ENCODE data around the gene RAET1G.
"Not testable (repeated sequence)": the region's sequence is repeated elsewhere in the genome, so short reads cannot be mapped to it uniquely, and the experiment has no call there.

Gene RAET1G

DNA sequence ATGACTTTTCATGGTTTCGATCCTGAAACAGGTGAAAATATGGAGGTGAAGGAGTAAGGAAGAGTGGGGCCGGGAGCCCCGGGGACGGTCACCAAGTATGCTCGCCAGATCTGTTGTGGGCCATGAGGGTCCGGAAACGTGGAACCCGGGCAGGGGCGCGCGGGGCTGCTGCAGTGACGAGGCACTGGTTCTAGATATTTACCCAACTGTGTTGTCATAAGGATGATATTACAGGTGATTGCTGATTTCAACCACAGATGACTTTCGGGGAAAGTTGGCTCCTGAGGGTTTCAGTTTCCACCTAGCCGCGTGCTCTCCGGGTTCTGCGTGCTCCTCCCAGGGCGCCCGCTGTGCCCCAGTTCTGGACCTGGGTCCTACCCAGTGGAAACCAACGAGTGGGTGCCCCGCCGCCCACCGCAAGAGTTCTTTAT is 12.2 kb downstream of the RAET1G start:
- no peak for DNase-seq

DNA sequence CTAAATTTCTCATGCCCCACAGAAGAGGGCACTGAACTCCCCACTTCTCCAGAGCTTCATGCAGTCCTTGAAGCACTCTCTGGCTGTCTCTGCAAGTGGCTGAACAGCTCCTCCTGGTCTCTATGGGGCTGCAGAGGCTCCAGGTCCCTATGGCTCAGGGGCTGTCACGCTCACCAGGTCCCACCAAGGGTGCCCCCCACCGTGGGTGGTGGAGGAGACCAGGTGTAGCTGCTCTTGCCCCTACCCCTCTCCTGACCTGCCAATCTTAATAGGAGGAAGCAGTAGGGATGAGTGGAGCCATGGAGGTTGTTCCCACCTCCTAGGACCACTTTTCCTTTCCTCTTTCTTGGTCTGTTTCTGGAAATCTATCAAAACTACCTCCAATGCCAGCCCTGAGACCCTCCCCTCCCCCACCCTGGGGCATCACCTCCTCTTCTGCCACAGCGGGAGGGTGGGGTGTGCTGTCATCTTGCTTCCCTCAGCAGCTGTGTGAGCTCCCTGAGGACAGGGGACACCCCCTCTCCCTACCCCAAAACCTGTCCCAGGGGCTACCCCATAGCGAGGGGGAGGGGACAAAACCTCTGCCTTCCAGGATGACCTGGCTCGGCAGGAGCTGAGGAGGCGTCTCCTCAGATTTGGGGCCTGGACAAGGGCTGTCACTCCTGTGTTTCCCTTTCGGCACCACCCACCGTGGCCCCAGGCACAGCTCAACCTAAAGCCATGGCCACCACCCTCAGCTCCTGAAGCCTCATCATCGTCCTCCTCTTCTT is 13.0 kb downstream of the RAET1G start:
- DNase-seq: no peak

DNA sequence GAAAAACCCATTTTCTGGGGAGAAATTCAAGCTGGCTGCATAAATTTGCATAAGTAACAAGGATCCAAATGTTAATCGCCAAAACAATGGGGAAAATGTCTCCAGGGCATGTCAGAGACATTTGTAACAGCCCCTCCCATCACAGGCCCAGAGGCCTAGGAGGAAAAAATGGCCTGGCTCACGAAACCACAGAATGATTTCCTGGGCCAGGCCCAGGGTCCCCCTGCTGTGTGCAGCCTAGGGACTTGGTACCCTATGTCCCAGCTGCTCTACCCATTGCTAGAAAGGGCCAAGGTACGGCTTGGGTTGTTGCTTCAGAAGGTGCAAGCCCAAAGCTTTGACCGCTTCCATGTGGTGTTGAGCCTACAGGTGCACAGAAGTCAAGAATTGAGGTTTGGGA is 14.4 kb downstream of the RAET1G start:
- DNase-seq: not testable (repeated sequence)

DNA sequence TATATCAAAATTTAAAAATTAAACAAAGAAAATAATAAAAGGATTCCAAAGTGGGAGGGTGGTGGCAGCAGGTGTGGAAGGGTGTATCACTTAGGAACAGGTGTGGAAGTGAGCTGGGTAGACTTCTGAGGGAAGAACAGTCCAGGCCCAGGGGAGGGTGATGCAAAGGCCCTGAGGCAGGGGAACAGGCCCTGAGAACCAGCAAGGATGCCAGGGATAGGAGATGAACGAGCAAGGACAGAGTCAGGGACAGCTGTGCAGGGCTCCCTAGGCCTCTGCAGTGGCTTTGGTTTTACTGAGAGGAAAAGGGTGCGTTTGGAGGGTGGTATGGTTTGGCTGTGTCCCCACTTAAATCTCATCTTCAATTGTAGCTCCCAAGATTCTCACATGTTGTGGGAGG is 15.6 kb downstream of the RAET1G start:
- no peak for DNase-seq

DNA sequence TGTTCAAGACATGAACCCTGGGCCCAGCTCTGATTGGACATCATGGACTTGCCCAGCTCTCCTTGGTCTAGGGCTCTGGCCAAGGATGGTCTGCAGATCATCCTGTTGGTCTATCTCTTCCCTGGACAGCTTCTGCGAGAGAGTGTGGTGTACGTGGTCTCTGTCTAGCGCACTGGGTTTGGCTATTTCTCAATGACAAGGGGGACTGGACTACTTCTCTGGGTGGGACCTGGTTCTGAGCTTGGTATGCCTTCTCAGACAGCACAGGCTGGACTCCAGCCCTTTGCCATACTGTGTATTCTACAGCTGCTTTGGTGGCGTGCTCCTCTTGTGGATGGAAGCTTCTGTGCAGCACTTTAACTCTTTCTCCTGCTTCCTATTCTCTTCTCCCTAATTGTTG is 16.5 kb downstream of the RAET1G start:
- DNase-seq: no peak

DNA sequence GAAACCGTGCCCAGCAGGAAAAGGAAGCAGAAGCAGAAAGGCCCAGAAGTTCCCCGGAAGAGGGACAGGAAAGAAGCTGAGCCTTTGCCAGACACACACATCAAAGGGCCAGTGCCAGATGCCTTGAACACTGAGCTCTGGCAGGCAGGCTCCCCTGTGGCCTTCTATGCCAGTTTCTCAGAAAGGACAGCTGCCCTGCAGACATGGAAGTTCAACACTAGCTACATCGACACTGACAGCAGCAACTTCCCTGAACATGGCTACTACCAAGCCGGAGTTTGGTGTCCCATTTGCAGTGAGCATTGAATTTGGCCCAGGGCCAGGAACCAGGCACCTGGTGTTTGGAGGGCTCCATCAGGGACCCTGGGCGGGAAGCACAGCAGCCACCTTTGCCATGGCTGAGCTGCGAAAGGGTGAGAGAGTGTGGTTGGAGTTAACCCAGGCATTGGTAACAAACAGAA is 17.0 kb downstream of the RAET1G start:
- no peak for DNase-seq

DNA sequence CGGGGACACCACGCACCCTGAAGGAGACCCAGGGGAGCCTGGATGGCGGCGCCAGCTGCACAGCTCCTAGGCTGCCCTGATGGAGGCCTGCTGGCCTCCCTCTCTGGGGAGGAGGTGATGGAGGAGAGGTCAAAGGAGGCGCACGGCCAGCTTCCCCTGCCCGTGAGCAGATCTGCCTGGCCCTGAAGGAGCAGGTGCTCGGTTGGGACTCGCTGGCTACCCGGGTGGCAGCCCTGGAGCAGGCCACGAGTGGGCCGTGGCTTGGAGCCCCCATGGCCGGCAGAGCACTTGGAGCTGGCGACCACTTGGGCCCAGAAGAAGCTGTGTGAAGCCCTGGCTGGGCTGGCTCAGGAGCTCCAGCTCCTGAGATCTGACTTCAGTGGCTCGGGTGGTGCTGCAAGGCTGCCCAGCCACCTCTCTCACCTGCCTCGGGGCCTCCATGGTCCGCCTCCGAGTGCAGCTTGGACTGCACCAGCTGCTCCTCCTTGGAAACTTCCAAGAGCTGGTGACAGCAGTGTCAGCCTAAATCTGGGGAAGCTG is 17.5 kb downstream of the RAET1G start:
- DNase-seq: no peak

DNA sequence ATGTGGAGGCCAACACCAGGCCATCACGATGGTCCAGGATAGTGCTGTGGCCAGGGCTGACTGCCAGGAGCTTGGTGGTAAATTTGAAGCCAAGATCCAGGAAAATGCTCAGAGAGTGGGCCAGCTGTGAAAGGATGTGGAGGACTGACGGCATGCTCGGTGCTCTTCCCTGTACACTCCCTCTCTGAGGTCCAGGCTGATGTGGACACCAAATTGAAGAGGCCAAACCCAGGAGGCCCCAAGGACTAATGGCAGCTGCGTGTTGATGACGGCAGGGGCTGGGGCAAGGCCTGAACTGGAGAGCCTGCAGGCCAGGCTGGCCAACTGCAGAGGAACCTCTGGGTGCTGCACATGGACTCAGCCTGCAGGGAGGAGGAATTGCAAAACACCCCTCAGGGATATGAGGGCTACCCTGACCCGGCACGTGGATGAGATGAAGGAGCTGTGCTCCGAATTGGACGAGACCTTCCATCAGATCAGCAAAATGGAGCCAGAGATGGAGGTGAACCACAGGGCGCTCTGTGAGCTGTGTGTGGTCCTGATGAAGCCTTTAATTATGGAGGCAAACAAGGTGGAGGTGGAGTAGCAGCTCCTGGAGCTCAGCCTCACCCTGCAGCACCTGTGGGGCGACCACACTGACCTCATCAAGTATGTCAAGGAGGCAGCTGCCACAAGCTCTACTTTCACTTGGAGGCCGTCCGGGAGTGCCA is 18.1 kb downstream of the RAET1G start:
- DNase-seq: no peak

DNA sequence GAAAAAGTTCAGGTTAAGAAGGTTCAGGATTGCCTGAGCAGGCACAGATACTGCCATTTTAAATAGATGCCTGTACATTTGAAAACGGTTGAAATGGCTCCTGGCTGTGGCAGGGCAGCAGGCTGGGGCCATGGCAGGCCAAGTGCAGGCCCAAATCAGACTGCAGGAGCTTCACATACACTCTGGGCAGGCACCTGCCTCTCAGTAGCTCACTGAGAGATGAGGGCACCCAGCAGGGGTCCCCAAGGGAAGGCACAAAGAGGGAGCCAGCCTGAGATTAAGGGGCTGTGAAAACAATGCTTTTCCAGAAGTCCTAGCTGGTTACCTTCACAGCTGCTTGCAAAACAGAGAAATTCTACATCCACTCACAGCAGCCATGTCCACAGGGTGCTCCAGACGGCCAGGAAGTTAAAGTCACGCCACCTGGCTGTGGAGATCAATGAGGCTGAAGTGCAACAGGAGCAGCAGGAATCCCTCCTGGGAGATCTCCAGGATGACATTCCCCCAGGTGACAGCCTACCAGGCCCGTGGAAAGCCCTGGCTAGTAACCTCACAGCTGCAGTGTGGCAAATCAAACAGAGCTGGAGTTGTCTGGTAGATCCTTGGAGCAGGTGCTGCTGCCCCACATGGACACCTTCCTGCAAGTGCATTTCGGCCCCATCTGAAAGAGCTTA is 18.8 kb downstream of the RAET1G start:
- DNase-seq: no peak

DNA sequence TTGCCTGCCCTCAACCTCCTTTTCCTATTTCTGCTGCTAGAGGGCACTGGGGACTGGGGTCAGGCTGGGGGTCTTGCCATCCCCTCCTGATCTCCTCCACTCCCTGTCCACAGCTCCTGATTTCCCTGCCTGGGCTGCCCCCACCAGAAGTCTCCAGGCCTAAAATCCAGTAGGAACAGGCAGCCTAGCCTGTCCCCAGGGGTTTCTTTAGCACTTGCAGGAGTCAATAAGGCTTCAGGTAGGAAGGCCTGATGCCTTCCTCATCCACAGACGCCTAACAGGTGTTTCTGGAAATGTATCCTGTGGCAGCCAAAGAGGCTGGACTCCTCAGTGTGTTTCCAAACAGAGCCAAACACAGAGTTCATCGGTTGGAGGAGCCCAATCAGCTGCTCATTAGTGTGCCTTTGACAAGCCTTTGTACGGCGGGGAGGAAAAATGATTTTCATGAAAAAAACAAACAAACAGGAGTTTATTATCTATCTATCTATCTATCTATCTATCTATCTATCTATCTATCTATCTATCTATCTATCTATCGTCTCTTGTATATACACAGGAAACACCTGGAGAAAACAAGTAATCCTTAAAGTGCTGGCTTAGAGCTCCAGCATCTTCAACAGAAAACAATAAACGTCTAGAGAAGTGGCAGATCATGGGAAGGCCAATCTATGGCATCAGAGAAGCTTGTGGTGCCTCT is 21.3 kb downstream of the RAET1G start:
- DNase-seq: no peak

DNA sequence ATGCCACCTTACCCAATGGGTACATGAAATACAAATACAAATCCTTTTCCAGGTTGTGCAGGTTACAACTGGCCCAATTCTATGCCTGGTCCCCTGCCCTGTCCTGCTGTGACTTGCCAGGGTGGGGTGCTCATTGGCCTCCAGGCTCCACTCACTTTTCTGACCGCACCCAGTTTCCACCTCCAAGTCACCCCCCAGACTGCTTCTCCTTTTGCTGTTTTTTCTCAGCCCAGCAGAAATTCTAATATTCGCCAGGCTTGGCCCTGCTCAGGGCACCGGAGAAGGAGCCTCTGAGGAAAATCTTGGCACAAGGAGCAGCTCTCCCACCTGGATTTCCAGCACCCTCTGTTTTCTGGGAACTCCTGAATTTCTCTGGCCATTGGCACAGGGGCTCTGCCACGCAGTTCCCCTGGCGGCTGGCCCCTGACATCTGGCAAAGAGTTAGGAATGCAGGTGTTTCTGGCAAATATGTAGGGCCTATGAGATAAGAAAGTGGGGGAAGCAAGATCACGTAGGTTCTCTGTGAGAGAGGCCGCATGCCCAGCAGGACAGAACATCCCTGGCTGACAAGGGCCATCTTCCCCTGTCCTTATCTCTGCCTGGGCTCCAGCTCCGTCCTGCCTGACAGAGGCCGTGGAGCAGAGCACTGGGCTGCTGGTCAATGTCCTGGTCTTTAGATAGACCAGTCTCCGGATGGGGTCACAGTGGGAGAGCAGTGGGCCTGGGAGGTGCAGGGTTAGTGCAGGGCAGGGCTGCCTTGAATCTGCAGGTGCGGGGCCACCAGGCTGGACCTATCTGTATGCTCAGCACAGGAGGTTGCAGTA is 22.1 kb downstream of the RAET1G start:
- no peak for DNase-seq

DNA sequence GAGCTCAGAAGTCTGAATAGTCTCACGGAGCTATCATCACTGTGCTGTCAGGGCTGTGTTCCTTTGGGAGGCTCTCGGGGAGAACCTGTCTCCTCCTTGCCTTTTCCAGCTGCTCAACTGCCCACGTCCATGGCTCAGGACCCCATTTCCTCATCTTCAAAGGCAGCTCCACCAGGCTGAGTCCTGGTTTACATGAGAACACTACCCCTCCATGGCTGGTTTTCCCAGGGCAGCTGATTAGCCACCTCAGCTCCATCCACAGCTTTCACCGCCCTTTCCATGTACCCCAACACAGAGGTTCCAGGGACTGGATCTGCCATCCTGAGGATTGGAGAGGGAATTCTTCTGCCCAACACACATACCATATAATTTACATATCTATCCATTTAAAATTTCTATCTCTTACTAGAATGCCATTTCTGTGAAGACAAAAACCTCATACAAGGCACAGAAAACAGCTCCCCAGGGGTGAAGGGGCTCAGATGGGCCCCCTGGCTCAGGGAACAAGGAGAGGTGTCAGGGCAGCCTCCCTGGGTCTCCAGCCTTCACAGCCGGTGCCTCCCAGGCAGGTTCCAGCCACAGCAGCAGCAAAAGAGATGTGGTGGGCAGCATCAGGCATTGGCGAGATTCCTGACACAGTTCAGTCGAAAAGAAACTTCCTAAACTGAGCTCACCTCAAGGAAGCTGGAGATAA is 22.8 kb downstream of the RAET1G start:
- DNase-seq: no peak

DNA sequence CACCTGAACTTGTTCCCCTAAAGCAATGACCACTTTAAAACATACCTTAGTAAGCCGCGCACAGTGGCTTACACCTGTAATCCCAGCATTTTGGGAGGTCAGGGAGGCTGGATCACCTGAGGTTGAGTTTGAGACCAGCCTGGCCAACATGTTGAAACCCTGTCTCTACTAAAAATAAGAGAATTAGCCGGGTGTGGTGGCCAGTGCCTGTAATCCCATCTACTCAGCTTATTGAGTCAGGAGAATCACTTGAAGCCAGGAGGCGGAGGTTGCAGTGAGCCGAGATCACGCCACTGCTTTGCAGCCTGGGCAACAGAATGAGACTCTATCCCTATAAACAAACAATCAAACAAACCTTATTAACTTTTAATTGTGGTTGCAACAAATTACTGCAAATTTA is 23.4 kb downstream of the RAET1G start:
- DNase-seq: no peak

DNA sequence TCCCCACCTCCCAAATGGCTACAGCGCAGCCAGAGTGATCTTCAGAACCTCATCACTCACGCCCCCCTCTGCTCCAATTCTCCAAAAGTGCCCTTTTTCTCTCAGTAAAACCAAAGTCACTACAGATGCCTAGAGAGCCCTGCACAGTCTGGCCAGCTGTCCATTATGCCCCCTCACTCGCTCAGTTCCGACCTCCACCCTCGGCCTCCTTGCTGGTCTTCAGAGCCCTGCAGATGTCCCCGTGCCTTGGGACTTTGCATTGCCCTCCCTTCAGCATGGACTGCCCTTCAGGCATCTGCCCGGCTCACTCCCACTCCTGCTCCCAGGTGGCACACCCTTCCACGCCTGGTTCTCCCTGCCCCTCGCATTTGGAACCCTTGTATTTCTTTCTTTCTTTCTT is 24.0 kb downstream of the RAET1G start:
- DNase-seq: no peak

DNA sequence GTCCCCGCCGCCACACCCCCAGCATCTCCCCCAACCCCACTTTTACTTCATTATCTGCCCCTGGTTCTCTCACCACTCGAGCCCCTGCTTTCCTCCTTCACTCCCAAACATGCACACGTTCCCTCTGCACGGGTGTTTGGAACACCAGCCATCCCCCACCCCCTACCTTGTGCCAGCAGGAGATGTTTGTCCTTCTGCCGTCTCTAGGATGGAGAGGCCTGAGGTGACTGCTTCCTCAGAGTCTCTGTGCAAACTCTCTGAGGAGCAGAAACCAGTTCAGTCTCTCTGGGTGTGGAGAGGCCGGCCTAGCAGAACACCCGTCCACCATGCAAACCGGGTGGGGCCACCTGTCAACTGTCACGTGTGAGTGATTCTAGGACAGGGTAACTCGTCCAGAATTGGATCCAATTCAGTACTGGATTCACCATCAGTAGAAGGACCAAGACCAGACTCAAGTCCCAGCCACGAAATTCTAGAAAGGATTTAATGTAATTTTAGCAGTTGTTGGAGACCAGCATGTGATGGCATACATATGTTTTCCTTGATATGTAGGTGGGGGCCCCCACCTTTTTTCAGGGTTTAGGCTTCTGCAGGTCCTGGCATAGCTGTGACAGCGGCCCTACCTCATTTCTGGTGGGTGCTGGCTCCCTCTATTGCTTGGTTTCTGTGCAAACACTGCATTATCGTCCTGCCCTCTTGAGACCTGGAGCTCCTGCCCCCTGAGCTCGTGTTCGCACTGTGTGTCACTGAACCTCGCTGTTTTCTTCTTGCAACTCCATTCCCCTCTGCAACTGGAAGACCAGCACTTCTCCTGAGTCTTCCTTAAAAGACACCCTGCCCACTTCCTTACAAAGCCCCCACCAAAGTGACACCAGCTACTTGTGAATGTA is 24.8 kb downstream of the RAET1G start, which contains the start of gene RAET1E:
RAET1E (minus strand) TSS at position 259 of the 890 bp plus-strand sequence. CDS start 7,212 bp downstream, outside the sequence.
- DNase-seq: no peak

DNA sequence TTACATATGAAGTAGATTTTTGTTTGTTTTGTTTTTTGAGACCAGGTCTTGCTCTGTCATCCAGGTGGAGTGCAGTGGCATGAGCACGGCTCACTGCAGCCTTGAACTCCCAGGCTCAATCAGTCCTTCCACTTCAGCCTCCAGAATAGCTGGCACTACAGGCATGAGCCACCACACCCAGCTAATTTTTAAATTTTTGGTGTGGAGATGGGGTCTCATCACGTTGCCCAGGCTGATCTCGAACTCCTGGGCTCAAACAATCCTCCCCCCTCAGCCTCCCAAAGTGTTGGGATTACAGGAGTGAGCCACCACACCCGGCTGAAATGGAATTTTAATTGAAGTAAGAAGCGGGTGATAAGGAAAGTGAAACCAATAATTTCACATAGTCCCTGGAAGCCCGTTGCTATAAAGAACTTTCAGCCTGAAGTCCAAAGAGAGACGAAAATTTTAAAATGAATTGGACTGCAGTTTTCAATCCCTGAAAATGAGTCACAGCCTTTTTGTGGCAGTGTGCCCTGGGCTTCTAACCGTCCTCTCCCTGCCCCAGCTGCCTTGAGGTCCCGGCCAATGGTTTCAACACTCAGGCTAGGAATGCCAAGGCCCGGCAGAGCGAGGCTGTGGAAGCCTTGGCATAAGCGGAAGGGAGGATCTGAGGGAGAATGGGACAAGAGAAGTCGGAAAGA is 25.8 kb downstream of the RAET1G start:
- DNase-seq: no peak

DNA sequence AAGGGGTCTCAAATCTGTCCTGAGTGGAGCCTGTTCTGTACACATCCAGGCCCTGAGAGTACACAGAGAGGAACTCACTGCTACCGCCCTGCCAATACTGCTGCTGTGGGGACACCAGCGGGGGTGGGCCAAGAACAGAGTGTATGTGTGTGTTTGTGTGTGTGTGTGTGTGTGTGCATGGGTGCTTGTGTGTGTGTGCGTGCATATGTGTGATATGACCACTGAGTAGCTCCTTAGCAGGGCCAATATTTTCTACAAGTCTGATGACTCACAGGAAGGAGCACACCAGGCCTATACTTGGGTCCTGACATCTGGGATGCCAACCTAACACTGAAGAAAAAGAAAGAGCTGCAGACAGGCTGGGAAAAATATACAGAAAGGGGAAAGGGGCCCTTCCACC is 26.4 kb downstream of the RAET1G start:
- no peak for DNase-seq

DNA sequence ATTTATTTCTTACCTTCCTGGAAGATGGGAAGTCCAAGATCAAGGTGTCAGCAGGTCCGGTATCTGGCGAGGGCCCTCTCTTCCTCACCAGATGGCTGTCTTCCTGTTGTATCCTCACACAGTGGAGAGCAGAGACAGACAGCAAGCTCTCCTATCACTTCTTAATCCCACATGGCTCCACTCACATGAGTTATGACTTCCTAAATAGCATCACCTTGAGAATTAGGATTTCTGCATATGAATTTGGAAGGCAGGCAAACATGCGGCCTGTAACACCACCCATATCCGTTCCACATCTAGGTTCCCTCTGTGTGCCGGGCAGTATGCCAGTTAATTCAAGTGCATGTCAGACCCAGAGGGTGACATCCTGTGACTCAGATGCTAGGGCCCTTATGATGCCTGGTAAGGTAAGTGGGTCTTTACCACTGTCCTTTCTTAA is 27.1 kb downstream of the RAET1G start:
- DNase-seq: peak; percentile 62

DNA sequence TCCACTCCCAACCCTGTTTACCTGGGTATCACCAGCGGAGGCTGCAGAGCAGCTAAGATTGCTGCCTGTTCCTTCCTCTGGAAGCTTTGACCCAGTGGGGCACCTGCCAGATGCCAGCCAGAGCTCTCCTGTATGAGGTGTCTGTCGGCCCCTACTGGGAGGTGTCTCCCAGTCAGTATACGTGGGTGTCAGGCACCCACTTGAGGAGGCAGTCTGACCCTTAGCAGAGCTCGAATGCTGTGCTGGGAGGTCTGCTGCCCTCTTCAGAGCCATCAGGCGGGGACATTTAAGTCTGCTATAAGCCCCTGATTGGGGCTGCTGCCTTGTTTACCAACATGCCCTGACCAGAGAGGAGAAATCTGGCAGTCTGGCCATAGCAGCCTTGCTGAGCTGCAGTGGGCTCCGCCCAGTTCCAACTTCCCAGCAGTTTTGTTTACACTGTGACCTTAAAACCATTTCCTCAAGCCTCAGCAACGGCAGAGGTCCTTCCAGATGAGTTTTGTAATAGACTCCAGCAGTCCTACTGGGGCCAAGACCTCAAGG is 27.8 kb downstream of the RAET1G start:
- DNase-seq: no peak
